Chondrocyte (in vitro differentiated cells): ENCODE results near the gene ARPC5. TPM values are rescaled to one million over a fixed set of nuclear protein-coding genes. Genes with fewer than 3 reads are reported as not detected.

Source experiments
- DNase-seq: peaks from one replicate; pipeline ENCODE4 v3.0.0; 2021; ENCODE audit warnings: mixed read lengths, low spot score
- H3K27ac Mint-ChIP-seq: one replicate; pipeline ENCODE4 v1.8.0; 2021; ENCODE audit warnings: mild to moderate bottlenecking, moderate library complexity, mixed read lengths; ENCODE audit not compliant: unreplicated experiment
- H3K27me3 Mint-ChIP-seq: 2 replicates; pipeline ENCODE4 v1.8.0; 2021; ENCODE audit warnings: low read depth, mixed read lengths
- H3K36me3 Mint-ChIP-seq: 2 replicates; pipeline ENCODE4 v1.8.0; 2021; ENCODE audit warnings: low read depth, mixed read lengths
- H3K4me1 Mint-ChIP-seq: 2 replicates; pipeline ENCODE4 v1.8.0; 2021; ENCODE audit warnings: low read depth, mild to moderate bottlenecking, mixed read lengths
- H3K4me3 Mint-ChIP-seq: one replicate; pipeline ENCODE4 v1.8.0; 2021; ENCODE audit warnings: mild to moderate bottlenecking, moderate library complexity, mixed read lengths; ENCODE audit not compliant: unreplicated experiment
- H3K9me3 Mint-ChIP-seq: 2 replicates; pipeline ENCODE4 v1.8.0; 2021; ENCODE audit warnings: low read depth, mixed read lengths
- total RNA-seq: library from RNA; stranded (reverse); gene quantifications from 3 replicates; pipeline ENCODE4 v1.2.1, GENCODE V29; 2021
- TF ChIP-seq, protein P1 (sequence below): fragments of 200-600 bp; sonication (generic); IDR thresholded peaks from 2 replicates; pipeline ENCODE4 v1.5.0; 2021; ENCODE audit warnings: antibody characterized with exemption, mild to moderate bottlenecking, moderate library complexity

The ARPC5 gene
- total RNA-seq, 1 donor from 2014 or later, result 192 TPM

DNA sequence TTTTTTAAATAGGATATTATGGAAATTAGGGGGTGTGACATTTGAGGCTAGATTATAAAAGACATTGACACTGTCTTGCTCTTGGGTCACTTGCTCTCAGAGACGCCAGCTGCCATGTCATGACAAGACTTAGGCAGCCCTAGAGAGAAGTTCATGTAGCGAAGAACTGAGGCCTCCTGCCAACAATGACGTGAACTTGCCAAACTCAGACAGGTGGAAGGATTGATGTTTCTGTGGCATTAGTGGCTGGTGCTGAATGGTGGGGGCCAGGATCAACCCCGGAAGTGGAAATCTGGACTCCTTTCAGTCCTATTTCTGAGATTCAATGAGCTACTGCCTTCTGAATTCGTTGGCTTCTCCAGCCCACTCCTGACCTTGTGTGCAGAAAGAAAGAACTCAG, 60.0 kb downstream of the ARPC5 start:
- Mint-ChIP-seq H3K27ac (no peak overlapping the region), H3K27me3 (no peaks in the 10 kb centered on the region), H3K36me3 (no peaks in the 10 kb centered on the region), H3K4me3 (no peak overlapping the region), H3K9me3 (no peaks in the 10 kb centered on the region), H3K4me1 (peaks cover 33% of the 10 kb centered on the region)
- DNase-seq, result no peak
- TF ChIP-seq, protein P1, sequence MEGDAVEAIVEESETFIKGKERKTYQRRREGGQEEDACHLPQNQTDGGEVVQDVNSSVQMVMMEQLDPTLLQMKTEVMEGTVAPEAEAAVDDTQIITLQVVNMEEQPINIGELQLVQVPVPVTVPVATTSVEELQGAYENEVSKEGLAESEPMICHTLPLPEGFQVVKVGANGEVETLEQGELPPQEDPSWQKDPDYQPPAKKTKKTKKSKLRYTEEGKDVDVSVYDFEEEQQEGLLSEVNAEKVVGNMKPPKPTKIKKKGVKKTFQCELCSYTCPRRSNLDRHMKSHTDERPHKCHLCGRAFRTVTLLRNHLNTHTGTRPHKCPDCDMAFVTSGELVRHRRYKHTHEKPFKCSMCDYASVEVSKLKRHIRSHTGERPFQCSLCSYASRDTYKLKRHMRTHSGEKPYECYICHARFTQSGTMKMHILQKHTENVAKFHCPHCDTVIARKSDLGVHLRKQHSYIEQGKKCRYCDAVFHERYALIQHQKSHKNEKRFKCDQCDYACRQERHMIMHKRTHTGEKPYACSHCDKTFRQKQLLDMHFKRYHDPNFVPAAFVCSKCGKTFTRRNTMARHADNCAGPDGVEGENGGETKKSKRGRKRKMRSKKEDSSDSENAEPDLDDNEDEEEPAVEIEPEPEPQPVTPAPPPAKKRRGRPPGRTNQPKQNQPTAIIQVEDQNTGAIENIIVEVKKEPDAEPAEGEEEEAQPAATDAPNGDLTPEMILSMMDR, result no peak

DNA sequence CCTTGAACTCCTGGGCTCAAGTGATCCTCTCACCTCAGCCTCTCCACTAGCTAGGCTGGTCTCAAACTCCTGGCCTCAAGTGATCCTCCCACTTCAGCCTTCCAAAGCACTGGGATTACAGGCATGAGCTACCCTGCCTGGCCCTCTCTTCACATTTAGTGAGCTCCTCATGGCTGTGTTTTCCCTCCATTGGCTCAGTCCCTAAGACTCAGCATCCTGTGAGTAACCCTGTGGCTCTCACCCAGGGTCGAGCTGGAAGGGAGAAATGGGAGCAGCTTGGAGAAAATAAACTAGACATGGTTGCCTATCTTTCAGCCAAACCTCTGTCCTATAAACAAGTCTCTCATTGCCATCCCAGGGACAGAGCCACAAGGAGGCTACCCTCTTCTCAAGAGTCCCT, 62.9 kb downstream of the ARPC5 start:
- TF ChIP-seq, protein P1, result no peak
- H3K9me3 Mint-ChIP-seq, result no peaks in the 10 kb centered on the region
- no peak for DNase-seq
- H3K4me1 Mint-ChIP-seq, result peaks cover 49% of the 10 kb centered on the region
- H3K27me3 Mint-ChIP-seq, result no peaks in the 10 kb centered on the region
- peak overlapping the region; percentile 63 for H3K27ac Mint-ChIP-seq
- no peak overlapping the region for H3K4me3 Mint-ChIP-seq
- no peaks in the 10 kb centered on the region for H3K36me3 Mint-ChIP-seq

DNA sequence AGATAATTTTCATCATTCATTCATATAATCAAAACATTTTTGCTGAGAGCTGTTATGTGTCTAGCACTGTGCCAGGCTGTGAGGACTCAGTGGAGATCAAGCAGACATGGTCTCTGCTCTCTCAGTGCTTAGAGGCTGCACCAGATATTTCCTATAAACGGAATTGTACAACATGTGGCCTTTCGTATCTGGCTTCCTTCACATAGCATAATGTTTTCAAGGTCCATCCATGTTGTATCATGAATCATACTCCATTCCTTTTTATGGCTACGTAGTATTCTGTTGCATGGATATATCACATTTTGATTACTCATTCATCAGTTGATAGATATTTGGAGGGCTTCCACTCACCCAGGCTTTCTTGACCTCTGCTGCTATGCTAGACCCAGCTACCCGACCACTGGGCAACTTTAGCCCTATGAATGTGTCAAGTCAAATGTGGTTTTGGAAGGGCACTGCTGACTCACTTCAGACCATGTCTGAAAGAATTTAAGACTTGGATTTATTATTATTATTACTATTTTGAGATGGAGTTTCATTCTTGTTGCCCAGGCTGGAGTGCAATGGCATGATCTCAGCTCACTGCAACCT, 63.8 kb downstream of the ARPC5 start:
- H3K9me3 Mint-ChIP-seq, result no peaks in the 10 kb centered on the region
- no peak overlapping the region for H3K4me3 Mint-ChIP-seq
- peak overlapping the region; percentile 88 for H3K27ac Mint-ChIP-seq
- no peak for DNase-seq
- no peaks in the 10 kb centered on the region for H3K36me3 Mint-ChIP-seq
- no peaks in the 10 kb centered on the region for H3K27me3 Mint-ChIP-seq
- TF ChIP-seq, protein P1, result no peak
- H3K4me1 Mint-ChIP-seq, result peaks cover 54% of the 10 kb centered on the region

Other genes with a start within 250 kb of the ARPC5 start
- 3.0 to 5.5 TPM (median 4.9 TPM) in 3 replicates for gene NMNAT2, start 217.4 kb downstream of the ARPC5 start, total RNA-seq
- 44.7 to 49.9 TPM (median 49.4 TPM) in 3 replicates for gene SMG7, start 163.3 kb downstream of the ARPC5 start, total RNA-seq
- 1.2 to 3.2 TPM (median 2.7 TPM) in 3 replicates for gene NCF2, start 45.3 kb downstream of the ARPC5 start, total RNA-seq
- not detected in 3 replicates for gene APOBEC4, start 17.5 kb upstream of the ARPC5 start, total RNA-seq
- 20.9 to 37.9 TPM (median 21.1 TPM) in 3 replicates for gene RGL1, start 169.3 kb upstream of the ARPC5 start, total RNA-seq